ENCODE measurements around the gene PXMP4. TPM values are rescaled to one million over a fixed set of nuclear protein-coding genes. Genes with fewer than 3 reads are reported as not detected.

PXMP4 gene
- total and polyA plus RNA-seq, 12 donors = 6.8 to 47.4 (median 20.4) TPM

DNA sequence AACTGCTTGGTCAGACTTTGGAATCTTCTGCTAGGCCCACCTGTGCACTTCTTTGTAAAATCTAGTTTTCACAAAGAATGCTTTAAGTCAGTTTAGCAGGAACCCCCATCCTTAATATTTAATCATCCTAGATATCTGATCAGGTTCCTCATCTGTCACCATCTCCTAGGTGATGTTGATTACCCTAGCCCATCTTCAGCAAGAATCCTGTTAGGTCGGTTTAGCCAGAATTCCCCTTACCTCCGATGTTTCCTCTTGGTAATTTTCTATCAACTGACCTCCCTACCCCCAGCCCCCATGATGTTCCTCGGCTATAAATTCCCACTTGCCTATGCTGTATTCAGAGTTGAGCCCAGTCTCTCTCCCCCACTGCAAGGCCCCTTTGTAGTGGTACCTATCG lies 9.0 kb upstream of the PXMP4 start:
- no peaks in the 10 kb centered on the region for H3K9me3 ChIP-seq (replicated peaks in 1 of 3)
- H3K4me1 ChIP-seq (replicated peaks in 1 of 2) = peaks cover 2 to 18% of the 10 kb centered on the region in 2 donors
- TF ChIP-seq, protein P1, sequence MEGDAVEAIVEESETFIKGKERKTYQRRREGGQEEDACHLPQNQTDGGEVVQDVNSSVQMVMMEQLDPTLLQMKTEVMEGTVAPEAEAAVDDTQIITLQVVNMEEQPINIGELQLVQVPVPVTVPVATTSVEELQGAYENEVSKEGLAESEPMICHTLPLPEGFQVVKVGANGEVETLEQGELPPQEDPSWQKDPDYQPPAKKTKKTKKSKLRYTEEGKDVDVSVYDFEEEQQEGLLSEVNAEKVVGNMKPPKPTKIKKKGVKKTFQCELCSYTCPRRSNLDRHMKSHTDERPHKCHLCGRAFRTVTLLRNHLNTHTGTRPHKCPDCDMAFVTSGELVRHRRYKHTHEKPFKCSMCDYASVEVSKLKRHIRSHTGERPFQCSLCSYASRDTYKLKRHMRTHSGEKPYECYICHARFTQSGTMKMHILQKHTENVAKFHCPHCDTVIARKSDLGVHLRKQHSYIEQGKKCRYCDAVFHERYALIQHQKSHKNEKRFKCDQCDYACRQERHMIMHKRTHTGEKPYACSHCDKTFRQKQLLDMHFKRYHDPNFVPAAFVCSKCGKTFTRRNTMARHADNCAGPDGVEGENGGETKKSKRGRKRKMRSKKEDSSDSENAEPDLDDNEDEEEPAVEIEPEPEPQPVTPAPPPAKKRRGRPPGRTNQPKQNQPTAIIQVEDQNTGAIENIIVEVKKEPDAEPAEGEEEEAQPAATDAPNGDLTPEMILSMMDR (IDR thresholded peaks at IDR 0.05) = no peak
- no peak for TF ChIP-seq POLR2A (IDR thresholded peaks at IDR 0.05)
- intact Hi-C loops (cut with DNase I) = no loop called here
- H3K36me3 ChIP-seq (replicated peaks in 1 of 2) = no peaks in the 10 kb centered on the region
- no peaks in the 10 kb centered on the region for H3K27me3 ChIP-seq
- WGBS, 4 donors = 83 to 84% (median 84%) methylated on average over 4 of the region's 4 CpGs
- H3K4me3 ChIP-seq = no peak overlapping the region
- no peak for DNase-seq
- H3K27ac ChIP-seq = no peak overlapping the region

- intact Hi-C loops (cut with DNase I) = no loop called here
- Histone ChIP-seq H3K36me3 (replicated peaks in 1 of 2) (no peaks in the 10 kb centered on the region), H3K4me3 (no peak overlapping the region), H3K27ac (no peak overlapping the region), H3K27me3 (no peaks in the 10 kb centered on the region), H3K4me1 (replicated peaks in 1 of 2) (peaks cover 0 to 11% of the 10 kb centered on the region in 2 donors), H3K9me3 (replicated peaks in 1 of 3) (no peaks in the 10 kb centered on the region)
- DNase-seq = no peak
- WGBS, 4 donors = 80 to 88% (median 87%) methylated on average over 2 of the region's 2 CpGs
- TF ChIP-seq POLR2A (IDR thresholded peaks at IDR 0.05) = no peak
- TF ChIP-seq, protein P1 (IDR thresholded peaks at IDR 0.05) = no peak
Observed at GRCh38 chr20:33728463-33728862, 8.4 kb upstream of the PXMP4 start.

DNA sequence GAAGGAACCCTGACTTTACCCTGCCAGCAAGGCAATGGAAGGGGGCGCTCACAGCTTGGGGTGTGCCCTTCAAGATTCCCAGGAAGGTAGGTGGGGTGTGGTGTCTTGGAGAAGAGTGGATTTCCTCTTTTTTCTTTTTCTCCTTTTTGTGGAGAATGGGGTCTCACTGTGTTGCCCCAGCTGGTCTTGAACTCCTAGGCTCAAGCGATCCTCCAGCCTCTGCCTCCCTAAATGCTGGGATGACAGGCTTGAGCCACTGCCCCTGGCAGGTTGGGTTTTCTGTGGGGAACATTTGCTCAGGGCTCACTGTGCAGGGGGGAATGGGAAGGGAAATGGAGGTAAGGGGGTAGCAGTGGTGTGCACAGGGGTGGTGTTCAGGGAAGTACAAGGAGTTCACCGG lies 7.7 kb upstream of the PXMP4 start:
- Histone ChIP-seq H3K9me3 (replicated peaks in 1 of 3) (no peaks in the 10 kb centered on the region), H3K27me3 (no peaks in the 10 kb centered on the region), H3K4me1 (replicated peaks in 1 of 2) (peaks cover 0 to 5% of the 10 kb centered on the region in 2 donors), H3K27ac (no peak overlapping the region), H3K36me3 (replicated peaks in 1 of 2) (no peaks in the 10 kb centered on the region), H3K4me3 (no peak overlapping the region)
- TF ChIP-seq POLR2A (IDR thresholded peaks at IDR 0.05) = no peak
- TF ChIP-seq, protein P1 (IDR thresholded peaks at IDR 0.05) = no peak
- intact Hi-C loops (cut with DNase I) = no loop called here
- no peak for DNase-seq
- WGBS, 4 donors = 79 to 87% (median 85%) methylated on average over 3 of the region's 3 CpGs

DNA sequence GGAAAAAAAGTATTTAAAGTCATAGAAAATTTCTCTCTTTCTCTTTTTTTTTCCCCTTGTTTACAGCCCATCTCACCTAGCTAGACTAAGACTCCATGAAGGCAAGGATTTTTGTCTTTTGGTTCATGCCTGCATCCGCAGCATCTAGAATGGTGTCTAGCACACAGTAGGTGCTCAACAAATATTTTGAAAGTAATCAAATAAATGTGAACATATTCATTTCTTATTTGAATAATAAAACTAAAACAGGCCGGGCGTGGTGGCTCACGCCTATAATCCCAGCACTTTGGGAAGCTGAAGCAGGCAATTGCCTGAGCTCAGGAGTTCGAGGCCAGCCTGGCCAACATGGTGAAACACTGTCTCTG lies 7.0 kb upstream of the PXMP4 start:
- H3K27me3 ChIP-seq = no peaks in the 10 kb centered on the region
- intact Hi-C loops (cut with DNase I) = no loop called here
- H3K27ac ChIP-seq = no peak overlapping the region
- H3K36me3 ChIP-seq (replicated peaks in 1 of 2) = no peaks in the 10 kb centered on the region
- H3K4me3 ChIP-seq = no peak overlapping the region
- no peaks in the 10 kb centered on the region for H3K4me1 ChIP-seq (replicated peaks in 1 of 2)
- DNase-seq = no peak
- WGBS, 4 donors = 91 to 93% (median 92%) methylated on average over 5 of the region's 5 CpGs
- TF ChIP-seq, protein P1 (IDR thresholded peaks at IDR 0.05) = no peak
- TF ChIP-seq POLR2A (IDR thresholded peaks at IDR 0.05) = no peak
- no peaks in the 10 kb centered on the region for H3K9me3 ChIP-seq (replicated peaks in 1 of 3)

All from adrenal gland (tissue), 12 donors.